HepG2 (cell line): ENCODE results near the gene AOX1. TPM values are rescaled to one million over a fixed set of nuclear protein-coding genes. Genes with fewer than 3 reads are reported as not detected.

Experiments
- ATAC-seq: fragments of 200-7000 bp; cut with Tn5 transposase; 3 replicates; pipeline ENCODE4 v1.9.1; 2020; ENCODE audit warnings: mild to moderate bottlenecking, moderate library complexity
- BruUV-seq: library from RNA; stranded (reverse); fragments of 400-500 nt; replicated peaks from 2 replicates; lab custom pipeline; 2021; lab: Mats Ljungman, UMichigan
- CTCF ChIA-PET: fragments of 300-600 bp; formaldehyde crosslinking; extraction: SDS; loops from one replicate; lab custom pipeline; 2021; ENCODE audit warnings: low total read pairs, inconsistent platforms, low intra/inter-chr PET ratio; lab: Yijun Ruan, JAX
- POLR2A ChIA-PET: fragments of 350-600 bp; sonication (Branson Sonifier 250); formaldehyde crosslinking; loops from one replicate; lab custom pipeline; 2020; ENCODE audit warnings: antibody characterized with exemption, inconsistent platforms; lab: Yijun Ruan, JAX
- DNase-seq: peaks from one replicate; pipeline ENCODE4 v3.0.0-alpha.2; 2015; ENCODE audit warnings: low spot score
- FAIRE-seq: peaks from 3 replicates; lab custom pipeline; 2011; peaks lifted over from hg19 to GRCh38; lab: Jason Lieb, UNC
- H2AFZ ChIP-seq: one replicate; pipeline ENCODE4 v1.6.1; 2011; ENCODE audit warnings: low read length, inconsistent platforms
- H3K27ac ChIP-seq: fragments of 300-600 bp; 3 replicates; pipeline ENCODE4 v1.8.0; 2011; ENCODE audit warnings: mixed run types, mild to moderate bottlenecking, mixed read lengths, low read length, inconsistent platforms; ENCODE audit not compliant: insufficient read depth; ENCODE audit errors: extremely low read length
- H3K27me3 ChIP-seq, 2 experiments: fragments of 200-600 bp in 1 of 2; 2 replicates in 1 of 2; 3 replicates in 1 of 2; pipeline versions ENCODE4 v1.6.0 to v1.8.0; 2011; ENCODE audit warnings: low read length in 2 of 2, mild to moderate bottlenecking in 2 of 2, moderate library complexity in 2 of 2, inconsistent platforms in 1 of 2; ENCODE audit not compliant: insufficient read depth in 2 of 2, control insufficient read depth in 1 of 2
- H3K36me3 ChIP-seq, 2 experiments: fragments of 200-600 bp in 1 of 2; replicated peaks in 1 of 2; 2 replicates in 1 of 2; 3 replicates in 1 of 2; pipeline versions ENCODE4 v1.5.1 to v1.8.0; 2011; ENCODE audit warnings: low read length in 2 of 2, inconsistent platforms in 1 of 2; ENCODE audit not compliant: insufficient read depth in 2 of 2, control insufficient read depth in 1 of 2
- H3K4me1 ChIP-seq: 2 replicates; pipeline ENCODE4 v1.5.1; 2012; ENCODE audit warnings: low read length, inconsistent platforms; ENCODE audit not compliant: insufficient read depth
- H3K4me2 ChIP-seq: 2 replicates; pipeline ENCODE4 v1.6.0; 2011; ENCODE audit warnings: low read depth, low read length, inconsistent platforms
- H3K4me3 ChIP-seq, 3 experiments: fragments of 200-600 bp in 1 of 3; sonication (generic), shearing (Covaris generic) in 1 of 3; replicated peaks in 1 of 3; 2 replicates each; pipeline ENCODE4 v1.5.1; 2011 to 2016; ENCODE audit warnings: low read length in 3 of 3, inconsistent platforms in 2 of 3, low read depth in 2 of 3, mild to moderate bottlenecking in 2 of 3, control low read depth in 1 of 3, mixed read lengths in 1 of 3; ENCODE audit not compliant: insufficient read depth in 1 of 3
- H3K79me2 ChIP-seq: one replicate; pipeline ENCODE4 v1.6.1; 2011; ENCODE audit warnings: low read length, inconsistent platforms; ENCODE audit not compliant: insufficient read depth
- H3K9ac ChIP-seq: 2 replicates; pipeline ENCODE4 v1.6.0; 2011; ENCODE audit warnings: mild to moderate bottlenecking, low read depth, low read length, inconsistent platforms; ENCODE audit not compliant: insufficient read depth
- H3K9me3 ChIP-seq: 2 replicates; pipeline ENCODE4 v1.5.1; 2012; ENCODE audit warnings: mild to moderate bottlenecking, low read length
- H4K20me1 ChIP-seq: 2 replicates; pipeline ENCODE4 v1.6.0; 2011; ENCODE audit warnings: inconsistent platforms, mild to moderate bottlenecking, low read length, moderate library complexity; ENCODE audit not compliant: insufficient read depth
- ARHGAP35 ChIP-seq: sonication (generic); formaldehyde crosslinking; IDR thresholded peaks from 2 replicates; pipeline ENCODE4 v1.9.0; 2022; ENCODE audit warnings: mild to moderate bottlenecking, inconsistent platforms, moderate library complexity, missing genetic modification reagents, borderline replicate concordance
- DNMT1 ChIP-seq: sonication (generic); formaldehyde crosslinking; IDR thresholded peaks from 2 replicates; pipeline ENCODE4 v1.5.1; 2020; ENCODE audit warnings: mild to moderate bottlenecking, missing genetic modification reagents
- FOXJ3 ChIP-seq: sonication (generic); formaldehyde crosslinking; IDR thresholded peaks from 2 replicates; pipeline ENCODE4 v1.4.0; 2020; ENCODE audit warnings: missing genetic modification reagents, mild to moderate bottlenecking, borderline replicate concordance
- FOXP1 ChIP-seq, 2 experiments: fragments of 450-650 bp in 1 of 2; IDR thresholded peaks; 2 replicates each; pipeline ENCODE4 v1.6.1; 2017 to 2018; ENCODE audit warnings: antibody characterized with exemption in 1 of 2
- FUBP1 ChIP-seq: sonication (generic); formaldehyde crosslinking; IDR thresholded peaks from 2 replicates; pipeline ENCODE4 v1.5.1; 2020; ENCODE audit warnings: missing genetic modification reagents, mild to moderate bottlenecking, borderline replicate concordance
- HMG20A ChIP-seq: IDR thresholded peaks from 2 replicates; pipeline ENCODE4 v1.6.1; 2016; ENCODE audit warnings: borderline replicate concordance
- HNF1B ChIP-seq: sonication (generic); formaldehyde crosslinking; IDR thresholded peaks from 2 replicates; pipeline ENCODE4 v1.5.1; 2020; ENCODE audit warnings: mild to moderate bottlenecking, moderate library complexity, missing genetic modification reagents
- HNRNPK ChIP-seq: fragments of 200-400 bp; formaldehyde crosslinking; IDR thresholded peaks from 2 replicates; pipeline ENCODE4 v1.6.1; 2018; ENCODE audit warnings: low read length, low read depth, moderate library complexity, mild to moderate bottlenecking; ENCODE audit not compliant: poor library complexity, severe bottlenecking
- MED1 ChIP-seq: sonication (generic); formaldehyde crosslinking; IDR thresholded peaks from 2 replicates; pipeline ENCODE4 v1.4.0; 2020; ENCODE audit warnings: missing genetic modification reagents
- RFX5 ChIP-seq: IDR thresholded peaks from 2 replicates; pipeline ENCODE4 v1.6.1; 2011; ENCODE audit warnings: low read depth, low read length, improper control_type of control experiment
- SAP130 ChIP-seq: IDR thresholded peaks from 2 replicates; pipeline ENCODE4 v1.6.1; 2016; ENCODE audit warnings: low read depth
- SP5 ChIP-seq: IDR thresholded peaks from 2 replicates; pipeline ENCODE4 v1.6.1; 2016; ENCODE audit warnings: low read depth, borderline replicate concordance
- SYNCRIP ChIP-seq: fragments of 200-400 bp; formaldehyde crosslinking; IDR thresholded peaks from 2 replicates; pipeline ENCODE4 v1.6.1; 2018; ENCODE audit warnings: mild to moderate bottlenecking, low read depth, low read length; ENCODE audit not compliant: insufficient read depth
- ZMYM3 ChIP-seq: sonication (generic); formaldehyde crosslinking; IDR thresholded peaks from 2 replicates; pipeline ENCODE4 v1.5.1; 2020; ENCODE audit warnings: mild to moderate bottlenecking, missing genetic modification reagents
- ZNF605 ChIP-seq: sonication (generic); formaldehyde crosslinking; IDR thresholded peaks from 2 replicates; pipeline ENCODE4 v1.8.0; 2022; ENCODE audit warnings: mild to moderate bottlenecking, missing genetic modification reagents
- ZNF629 ChIP-seq: sonication (generic); formaldehyde crosslinking; conservative IDR thresholded peaks from 2 replicates; pipeline ENCODE4 v1.5.0; 2020; ENCODE audit warnings: missing genetic modification reagents
- ZNF709 ChIP-seq: sonication (generic); formaldehyde crosslinking; IDR thresholded peaks from 2 replicates; pipeline ENCODE4 v1.5.0; 2020; ENCODE audit warnings: mild to moderate bottlenecking, missing genetic modification reagents
- ZZZ3 ChIP-seq: sonication (generic); formaldehyde crosslinking; IDR thresholded peaks from 2 replicates; pipeline ENCODE4 v1.4.0; 2020; ENCODE audit warnings: missing genetic modification reagents, mild to moderate bottlenecking, borderline replicate concordance
- WGBS: methylation state at CpG from one replicate; pipeline ENCODE4 v1.1.6; 2017; ENCODE audit warnings: low lambda C conversion rate; 5-methylcytosine and 5-hydroxymethylcytosine counted together
- in situ Hi-C: cut with HindIII; loops from 2 replicates; pipeline ENCODE4 v1.10.0; 2017; ENCODE audit warnings: low pct_unique_long_range_greater_than_20kb; ENCODE audit not compliant: extremely low pct_ligation_motif_present
- intact Hi-C: fragments of 100-400 bp; cut with micrococcal nuclease; formaldehyde crosslinking; loops from one replicate; pipeline ENCODE4 v1.10.0; 2022; ENCODE audit not compliant: unreplicated experiment
- polyA plus RNA-seq, 8 experiments: library from polyadenylated mRNA; depleted of rRNA in 3 of 8; stranded (reverse) in 7 of 8; unstranded in 1 of 8; fragments of >200 nt; fragmentation: Illumina TruSeq in 4 of 8; extraction: Trizol in 4 of 8; gene quantifications; 2 replicates each; pipeline versions ENCODE4 v1.2.1 to v1.2.3, GENCODE V29; 2011 to 2016; ENCODE audit warnings: low read depth in 4 of 8, missing spikeins in 1 of 8, mixed read lengths in 1 of 8; ENCODE audit not compliant: insufficient read depth in 1 of 8
- total RNA-seq, 5 experiments: library from RNA; depleted of rRNA; stranded (reverse); fragments of >200 nt; fragmentation: Illumina TruSeq; extraction: Trizol; gene quantifications; 2 replicates each; pipeline ENCODE4 v1.2.3, GENCODE V29; 2016; ENCODE audit warnings: low read depth in 1 of 5

Gene AOX1
- total and polyA plus RNA-seq, 2 of the 13 experiments (the other 11 are each of a cell fraction or from before 2014, with no cell fraction given): 9.2 to 18.0 TPM

- H3K36me3 ChIP-seq: no peaks in the 10 kb centered on the region
Measured at GRCh38 chr2:200595913-200596312, 10.1 kb downstream of the AOX1 start.

GRCh38 chr2:200596774-200597570 is 11.2 kb downstream of the AOX1 start:
- Histone ChIP-seq H3K9ac (no peak overlapping the region), H3K4me1 (peaks cover 28% of the 10 kb centered on the region), H3K9me3 (no peaks in the 10 kb centered on the region), H2AFZ (no peak overlapping the region), H3K79me2 (no peaks in the 10 kb centered on the region), H3K4me3 (no peak overlapping the region), H3K36me3 (no peaks in the 10 kb centered on the region), H3K4me2 (no peak overlapping the region; the same call in 1 of the 2 replicates), H3K27ac (no peak overlapping the region), H4K20me1 (no peaks in the 10 kb centered on the region), H3K27me3 (no peaks in the 10 kb centered on the region)
- 51% methylated on average over 5 of the region's 5 CpGs for WGBS
- ChIA-PET CTCF (no interaction called here), POLR2A (interaction anchor here (1.0 to 3.4 kb wide), 2 partner anchors 11 to 17 kb away, joined by 5 to 13 read pairs; partner anchors contain the start of gene AOX1)
- ATAC-seq (peak; percentile 95), FAIRE-seq (peak; percentile 79), DNase-seq (peak; percentile 58)
- BruUV-seq: no TSS peak
- in situ Hi-C loops (no loop called here), intact Hi-C loops (no loop called here)
- TF ChIP-seq ZMYM3 (CRISPR knock-in tag) (peak; percentile 45; the same call in 1 of the 2 replicates), MED1 (0 out of 2 replicates have a peak, but pooled peaks have one; percentile 13), FOXJ3 (CRISPR knock-in tag) (peak; percentile 23; the same call in 1 of the 2 replicates), DNMT1 (CRISPR knock-in tag) (no peak), HMG20A (peak; percentile 6; the same call in 1 of the 2 replicates), SP5 (peak; percentile 42; the same call in 1 of the 2 replicates), ZNF629 (CRISPR knock-in tag) (peak; percentile 78), FUBP1 (CRISPR knock-in tag) (no peak), FOXP1 (IDR thresholded peaks at IDR 0.05) (no peak), FOXP1 (CRISPR knock-in tag; IDR thresholded peaks at IDR 0.05) (peak; percentile 24; the same call in 1 of the 2 replicates), HNF1B (CRISPR knock-in tag) (peak; percentile 69; the same call in 1 of the 2 replicates), SAP130 (CRISPR knock-in tag) (peak; percentile 36; the same call in 1 of the 2 replicates), RFX5 (peak; percentile 70)

More at GRCh38 chr2:200595913-200596312, 10.1 kb downstream of the AOX1 start:
- Histone ChIP-seq H4K20me1 (no peaks in the 10 kb centered on the region), H3K9ac (no peak overlapping the region), H3K27me3 (no peaks in the 10 kb centered on the region), H3K9me3 (no peaks in the 10 kb centered on the region), H3K4me1 (peaks cover 33% of the 10 kb centered on the region), H3K4me3 (no peak overlapping the region), H3K27ac (no peak overlapping the region), H3K79me2 (no peaks in the 10 kb centered on the region), H2AFZ (no peak overlapping the region), H3K4me2 (no peak overlapping the region)
- in situ Hi-C loops (no loop called here), intact Hi-C loops (no loop called here)
- no peak for TF ChIP-seq ARHGAP35 (CRISPR knock-in tag)
- TF ChIP-seq SYNCRIP: no peak
- TF ChIP-seq ZNF709 (CRISPR knock-in tag): no peak
- no peak for TF ChIP-seq ZZZ3
- TF ChIP-seq ZNF605: no peak
- no peak for TF ChIP-seq HNRNPK
- ChIA-PET CTCF (no interaction called here), POLR2A (interaction anchor here (1.8 to 3.4 kb wide), 2 partner anchors 8 to 10 kb away, joined by 7 to 13 read pairs; partner anchors contain the start of gene AOX1)
- no peak for DNase-seq
- 68% methylated on average over 3 of the region's 3 CpGs for WGBS
- BruUV-seq: no TSS peak
- ATAC-seq: no peak
- no peak for FAIRE-seq
